PC-3 (cell line): ENCODE measurements around the gene EMP3.

Source experiments
- EZH2 ChIP-seq: fragments of 300-600 bp; sonication (generic); IDR thresholded peaks from one replicate; pipeline ENCODE4 v1.6.1; 2017; ENCODE audit warnings: antibody characterized with exemption, mild to moderate bottlenecking, low read length; ENCODE audit not compliant: unreplicated experiment
- EZH2phosphoT487 ChIP-seq: fragments of 300-600 bp; sonication (generic); IDR thresholded peaks from 2 replicates; pipeline ENCODE4 v1.6.1; 2018; ENCODE audit warnings: mild to moderate bottlenecking, antibody characterized with exemption, low read length, borderline replicate concordance
- TF ChIP-seq, protein P1 (sequence below): fragments of 300-600 bp; sonication (generic); conservative IDR thresholded peaks from 2 replicates; pipeline ENCODE4 v1.5.1; 2017; ENCODE audit warnings: antibody characterized with exemption, low read depth, mild to moderate bottlenecking, low read length

DNA sequence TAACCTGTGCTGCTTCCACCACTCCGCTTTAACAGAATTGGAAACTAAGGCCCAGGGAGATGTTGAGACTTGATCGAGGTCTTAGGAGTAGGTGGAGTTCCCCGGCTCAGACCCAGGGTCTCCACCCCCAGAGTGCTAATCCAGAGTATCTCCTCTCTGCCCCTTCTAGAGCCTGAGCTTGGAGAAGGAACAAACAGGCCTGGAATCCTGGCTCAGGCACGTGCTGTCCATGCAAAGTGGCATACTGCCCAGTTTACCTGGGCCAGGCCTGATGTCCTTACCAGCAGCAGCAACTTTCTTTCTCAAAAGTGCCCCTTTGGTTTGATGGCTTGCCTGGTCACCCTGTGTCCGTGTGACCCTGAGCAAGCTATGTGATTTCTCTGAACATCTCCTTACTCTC is 42.5 kb downstream of the EMP3 start:
- TF ChIP-seq EZH2phosphoT487 (no peak), EZH2 (no peak)
- TF ChIP-seq, protein P1, sequence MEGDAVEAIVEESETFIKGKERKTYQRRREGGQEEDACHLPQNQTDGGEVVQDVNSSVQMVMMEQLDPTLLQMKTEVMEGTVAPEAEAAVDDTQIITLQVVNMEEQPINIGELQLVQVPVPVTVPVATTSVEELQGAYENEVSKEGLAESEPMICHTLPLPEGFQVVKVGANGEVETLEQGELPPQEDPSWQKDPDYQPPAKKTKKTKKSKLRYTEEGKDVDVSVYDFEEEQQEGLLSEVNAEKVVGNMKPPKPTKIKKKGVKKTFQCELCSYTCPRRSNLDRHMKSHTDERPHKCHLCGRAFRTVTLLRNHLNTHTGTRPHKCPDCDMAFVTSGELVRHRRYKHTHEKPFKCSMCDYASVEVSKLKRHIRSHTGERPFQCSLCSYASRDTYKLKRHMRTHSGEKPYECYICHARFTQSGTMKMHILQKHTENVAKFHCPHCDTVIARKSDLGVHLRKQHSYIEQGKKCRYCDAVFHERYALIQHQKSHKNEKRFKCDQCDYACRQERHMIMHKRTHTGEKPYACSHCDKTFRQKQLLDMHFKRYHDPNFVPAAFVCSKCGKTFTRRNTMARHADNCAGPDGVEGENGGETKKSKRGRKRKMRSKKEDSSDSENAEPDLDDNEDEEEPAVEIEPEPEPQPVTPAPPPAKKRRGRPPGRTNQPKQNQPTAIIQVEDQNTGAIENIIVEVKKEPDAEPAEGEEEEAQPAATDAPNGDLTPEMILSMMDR: no peak
